ENCODE results near the gene ITPKB.
"Not testable (repeated sequence)": the region's sequence is repeated elsewhere in the genome, so short reads cannot be mapped to it uniquely, and the experiment has no call there.

The ITPKB gene

GRCh38 chr1:226762988-226763904 lies 24.2 kb upstream of the ITPKB start:
- DNase-seq = no peak
- intact Hi-C loops (cut with DNase I) = no loop called here

GRCh38 chr1:226762055-226762454 lies 23.0 kb upstream of the ITPKB start:
- intact Hi-C loops (cut with DNase I) = no loop called here

GRCh38 chr1:226761322-226761721 lies 22.2 kb upstream of the ITPKB start:
- no peak for DNase-seq
- intact Hi-C loops (cut with DNase I) = no loop called here

More at GRCh38 chr1:226762055-226762454, 23.0 kb upstream of the ITPKB start:
- DNase-seq = no peak

GRCh38 chr1:226754793-226755533 lies 15.9 kb upstream of the ITPKB start:
- no peak for DNase-seq
- intact Hi-C loops (cut with DNase I) = no loop called here

GRCh38 chr1:226754097-226754496 lies 15.0 kb upstream of the ITPKB start:
- intact Hi-C loops (cut with DNase I) = no loop called here
- DNase-seq = no peak

- intact Hi-C loops (cut with DNase I) = no loop called here
- DNase-seq = peak in 8 of 42 donors; percentile 17 to 55 (median 26)
Measured at GRCh38 chr1:226751703-226752102, 12.6 kb upstream of the ITPKB start.

- intact Hi-C loops (cut with DNase I) = no loop called here
- no peak for DNase-seq
Measured at GRCh38 chr1:226751214-226751613, 12.1 kb upstream of the ITPKB start.

GRCh38 chr1:226749467-226749866 lies 10.4 kb upstream of the ITPKB start:
- DNase-seq = no peak
- intact Hi-C loops (cut with DNase I) = no loop called here

GRCh38 chr1:226748306-226748705 lies 9.2 kb upstream of the ITPKB start:
- DNase-seq = no peak
- intact Hi-C loops (cut with DNase I) = no loop called here

GRCh38 chr1:226747519-226748263 lies 8.6 kb upstream of the ITPKB start:
- intact Hi-C loops (cut with DNase I) = not testable (repeated sequence)
- peak in 4 of 42 donors; percentile 44 to 60 (median 52) for DNase-seq

GRCh38 chr1:226743259-226743658 lies 4.2 kb upstream of the ITPKB start:
- no peak for DNase-seq
- intact Hi-C loops (cut with DNase I) = no loop called here

GRCh38 chr1:226741009-226741408 lies 1.9 kb upstream of the ITPKB start:
- no peak for DNase-seq
- intact Hi-C loops (cut with DNase I) = no loop called here

GRCh38 chr1:226739696-226740065 lies 599 bp upstream of the ITPKB start:
- intact Hi-C loops (cut with DNase I) = loop anchor here (5.0 kb wide), 3 partner anchors 83 to 198 kb away; no protein-coding TSS in a partner anchor
- no peak for DNase-seq

- intact Hi-C loops (cut with DNase I) = loop anchor here (5.0 kb wide), 3 partner anchors 84 to 199 kb away; no protein-coding TSS in a partner anchor
Measured at GRCh38 chr1:226738421-226738994, 574 bp downstream of the ITPKB start.

GRCh38 chr1:226737819-226738420 lies 1.2 kb downstream of the ITPKB start:
- peak in 39 of 42 donors; percentile 37 to 83 (median 62) for DNase-seq

More at GRCh38 chr1:226738421-226738994, 574 bp downstream of the ITPKB start:
- peak in 31 of 42 donors; percentile 29 to 75 (median 50) for DNase-seq

GRCh38 chr1:226736908-226737818 lies 1.9 kb downstream of the ITPKB start:
- peak; percentile 45 to 91 (median 74) for DNase-seq
- intact Hi-C loops (cut with DNase I) = loop anchor here (2.0 to 5.0 kb wide), 4 partner anchors 34 to 200 kb away; no protein-coding TSS in a partner anchor

More at GRCh38 chr1:226737819-226738420, 1.2 kb downstream of the ITPKB start:
- intact Hi-C loops (cut with DNase I) = loop anchor here (2.0 to 5.0 kb wide), 4 partner anchors 35 to 199 kb away; no protein-coding TSS in a partner anchor
